GM21529 (cell line): ENCODE data around the gene LGI1.
"Not testable (repeated sequence)": the region's sequence is repeated elsewhere in the genome, so short reads cannot be mapped to it uniquely, and the experiment has no call there.

Experiments
- ATAC-seq: cut with Tn5 transposase; IDR thresholded peaks from one replicate; pipeline ENCODE4 v1.9.1; 2021; ENCODE audit not compliant: unreplicated experiment

The LGI1 gene

GRCh38 chr10:93804200-93804599, 46.5 kb downstream of the LGI1 start:
- no peak for ATAC-seq

DNA sequence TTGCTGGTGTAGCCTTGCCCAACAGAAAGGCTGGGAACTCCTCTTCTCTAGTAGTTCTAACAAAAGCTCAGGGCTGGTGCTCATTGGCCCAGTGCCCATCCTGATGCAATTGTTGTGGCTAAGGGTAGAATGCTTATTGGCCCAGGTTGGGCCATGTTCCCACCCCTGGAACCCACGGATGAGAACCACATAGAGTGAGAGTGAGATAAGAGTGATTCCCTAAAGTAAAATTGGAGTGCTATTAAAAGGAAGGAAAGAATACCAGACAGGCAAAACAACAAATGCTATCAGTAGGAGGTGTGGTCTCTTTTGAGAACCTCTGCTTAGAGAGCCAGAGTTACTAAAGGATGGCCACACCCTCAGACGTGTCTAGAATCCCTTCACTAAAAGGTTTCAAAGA, 49.2 kb downstream of the LGI1 start:
- ATAC-seq = no peak

DNA sequence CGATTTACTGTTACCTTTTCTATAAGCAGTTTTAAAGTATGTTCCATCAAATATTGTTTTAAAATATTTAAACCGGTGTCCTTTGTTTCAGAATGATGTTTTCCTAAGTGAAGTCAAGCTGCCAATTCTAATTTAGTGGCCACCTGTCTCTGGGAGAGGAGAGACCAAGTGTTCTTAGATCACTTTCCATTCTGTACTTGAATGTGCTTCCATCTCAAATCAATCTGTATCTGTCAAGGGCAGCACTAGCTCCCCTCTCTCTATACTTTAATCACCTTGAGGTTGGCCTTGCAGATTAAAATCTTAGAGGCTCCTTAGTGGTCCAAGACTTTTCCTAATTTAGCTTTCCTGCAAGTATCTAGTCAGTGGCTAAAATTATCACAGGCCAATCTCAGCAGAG, 49.6 kb downstream of the LGI1 start:
- no peak for ATAC-seq

DNA sequence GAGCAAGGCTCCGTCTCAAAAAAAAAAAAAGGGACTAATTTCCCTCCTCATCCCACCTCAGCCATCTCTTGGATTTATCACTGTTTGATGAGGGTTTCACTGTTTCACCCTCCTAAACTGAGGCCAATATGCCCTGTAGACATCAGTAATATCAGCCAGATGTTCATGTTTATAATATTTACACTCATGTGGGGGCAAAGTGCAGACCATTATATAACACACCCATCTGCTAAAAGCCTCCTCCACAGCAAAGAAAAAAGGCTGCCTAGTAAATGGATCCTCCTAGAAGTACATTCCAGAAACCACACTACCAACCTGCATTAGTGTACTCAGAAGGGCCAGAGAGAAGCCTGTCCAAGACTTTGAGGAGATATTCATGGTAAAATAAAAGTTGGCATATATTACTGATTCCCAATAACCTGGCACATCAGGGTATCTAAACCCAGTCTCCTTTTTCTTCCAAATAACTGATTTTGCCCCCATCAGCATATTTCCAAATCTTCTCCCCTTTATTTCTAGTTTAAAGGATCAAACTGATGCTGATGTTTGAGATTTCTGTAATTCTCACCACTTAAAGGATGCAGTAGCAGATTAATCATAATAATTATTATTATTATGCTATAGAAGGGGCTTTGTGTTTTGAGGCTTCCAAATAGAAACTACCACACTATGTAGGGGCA, 55.1 kb downstream of the LGI1 start:
- ATAC-seq = no peak

GRCh38 chr10:93813507-93814465, 56.0 kb downstream of the LGI1 start:
- ATAC-seq = no peak

GRCh38 chr10:93815304-93816096, 57.8 kb downstream of the LGI1 start:
- ATAC-seq = no peak

DNA sequence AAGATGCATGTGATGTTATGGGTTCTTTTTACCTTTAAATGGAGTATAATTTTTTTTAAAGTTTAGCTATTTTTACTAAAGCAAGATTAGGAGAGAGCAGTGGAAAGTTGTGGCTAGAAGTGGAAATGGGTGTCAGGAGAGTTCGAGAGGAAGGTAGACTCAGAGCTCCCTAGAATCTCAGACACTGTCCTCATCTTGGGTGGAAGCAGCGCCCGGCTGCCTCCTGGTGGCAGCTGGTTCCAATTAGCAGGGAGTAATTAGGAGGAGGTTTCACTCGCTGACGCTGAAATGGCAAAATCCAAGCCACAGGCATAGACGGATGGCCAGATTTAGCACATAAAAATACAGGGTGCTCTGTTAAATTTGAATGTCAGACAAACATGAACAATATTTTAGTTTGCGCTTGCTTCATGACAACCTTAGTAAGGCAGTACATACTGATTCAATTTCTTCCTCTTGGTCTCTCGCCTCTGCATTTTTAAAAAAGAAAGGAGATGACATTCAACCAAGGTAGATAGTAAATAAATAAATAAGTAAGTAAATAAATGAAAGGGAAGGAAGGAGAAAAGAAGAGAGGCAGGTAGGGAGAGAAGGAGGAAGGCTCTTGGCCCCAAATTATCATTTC, 58.5 kb downstream of the LGI1 start:
- ATAC-seq = peak; percentile 52

DNA sequence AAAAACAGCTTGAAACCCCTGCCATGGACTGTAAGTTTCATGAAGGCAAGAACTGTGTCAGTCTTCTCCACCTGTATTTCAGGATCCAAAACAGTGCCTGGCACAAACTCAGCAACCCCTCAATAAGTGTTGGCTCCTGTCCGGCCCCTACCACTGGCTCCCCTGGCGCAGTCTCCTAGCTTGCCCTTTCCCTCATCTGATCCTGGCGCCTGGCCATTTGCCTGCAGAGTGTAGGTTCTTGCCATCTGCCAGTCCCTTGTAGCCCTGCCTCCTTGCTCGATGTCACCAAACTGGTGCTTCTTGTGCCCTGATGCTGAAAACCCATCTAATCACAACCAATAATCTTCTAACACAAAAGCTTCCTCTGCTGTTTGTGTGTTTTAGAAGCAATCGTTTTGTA, 60.4 kb downstream of the LGI1 start:
- no peak for ATAC-seq

DNA sequence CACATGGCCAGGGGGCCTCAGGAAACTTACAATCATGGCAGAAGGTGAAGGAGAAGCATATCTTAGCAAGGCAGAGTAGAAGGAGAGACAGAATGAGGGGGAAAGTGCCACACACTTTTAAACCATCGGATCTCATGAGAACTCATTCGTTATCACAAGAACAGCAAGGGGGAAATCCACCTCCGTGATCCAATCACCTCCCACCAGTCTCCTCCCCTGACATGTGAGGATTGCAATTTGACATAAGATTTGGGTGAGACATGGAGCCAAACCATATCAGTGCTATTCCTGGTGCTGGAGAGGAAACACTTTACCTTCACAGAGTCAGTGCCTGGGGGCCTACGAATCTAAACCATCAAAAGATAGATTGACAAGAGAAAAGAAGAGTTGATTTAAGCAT, 61.8 kb downstream of the LGI1 start:
- ATAC-seq = no peak

- no peak for ATAC-seq
These were observed 62.7 kb downstream of the LGI1 start for GRCh38 chr10:93820434-93820833.

- ATAC-seq = no peak
These were observed 63.5 kb downstream of the LGI1 start for GRCh38 chr10:93821051-93821772.

DNA sequence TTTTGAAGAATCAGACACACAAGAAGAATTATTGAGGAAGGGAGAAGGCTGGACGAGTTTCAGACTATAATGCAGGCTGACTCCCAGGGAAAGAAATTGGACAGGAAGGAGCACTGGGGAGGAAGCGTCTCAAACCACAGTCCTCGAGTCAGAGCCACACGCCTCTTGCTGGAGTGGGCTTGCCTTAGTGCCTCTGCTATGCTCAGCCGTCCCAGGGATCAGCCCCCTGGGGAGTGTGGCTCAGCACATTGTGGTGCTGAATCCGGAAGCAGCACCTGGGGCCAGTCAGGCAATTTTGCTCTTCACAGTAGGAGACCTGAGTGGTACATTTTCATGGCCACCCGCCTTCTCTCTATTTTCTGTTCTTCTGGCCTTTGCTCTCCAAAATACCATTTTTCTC, 68.6 kb downstream of the LGI1 start:
- no peak for ATAC-seq

DNA sequence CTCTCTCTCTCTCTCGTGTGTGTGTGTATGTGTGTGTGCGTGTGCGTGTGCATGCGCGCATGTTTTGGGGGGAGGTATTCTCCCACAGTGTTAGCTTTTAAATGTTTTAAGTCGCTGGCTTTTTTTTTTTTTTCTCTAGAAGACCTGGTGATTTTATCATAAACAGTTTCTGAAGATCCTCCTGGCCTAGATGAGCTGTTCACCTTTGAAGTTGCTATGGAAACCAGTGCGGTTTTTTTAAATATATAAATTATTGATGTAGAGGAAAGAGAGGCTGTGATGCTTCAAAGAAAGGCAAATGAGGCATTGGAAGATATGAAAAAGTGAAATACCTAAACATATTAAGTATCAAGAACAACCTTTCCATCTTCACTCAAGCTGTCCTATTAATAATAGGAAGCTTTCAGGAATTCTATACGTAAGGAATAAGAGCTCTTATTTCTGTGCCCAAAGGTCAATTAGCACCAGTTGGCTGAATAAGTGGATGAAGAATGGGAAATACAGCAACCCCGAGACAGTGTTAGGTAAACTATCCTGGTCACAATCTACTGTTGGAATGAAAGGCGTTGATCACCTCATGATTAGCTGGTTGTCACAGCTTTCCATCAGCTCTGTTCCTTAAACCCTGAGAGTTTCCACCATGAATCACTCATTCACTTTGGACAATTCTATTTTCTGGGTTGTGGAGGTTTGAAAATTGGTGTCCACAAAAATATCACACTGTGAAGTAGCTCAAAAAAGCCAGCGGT, 69.5 kb downstream of the LGI1 start:
- no peak for ATAC-seq

DNA sequence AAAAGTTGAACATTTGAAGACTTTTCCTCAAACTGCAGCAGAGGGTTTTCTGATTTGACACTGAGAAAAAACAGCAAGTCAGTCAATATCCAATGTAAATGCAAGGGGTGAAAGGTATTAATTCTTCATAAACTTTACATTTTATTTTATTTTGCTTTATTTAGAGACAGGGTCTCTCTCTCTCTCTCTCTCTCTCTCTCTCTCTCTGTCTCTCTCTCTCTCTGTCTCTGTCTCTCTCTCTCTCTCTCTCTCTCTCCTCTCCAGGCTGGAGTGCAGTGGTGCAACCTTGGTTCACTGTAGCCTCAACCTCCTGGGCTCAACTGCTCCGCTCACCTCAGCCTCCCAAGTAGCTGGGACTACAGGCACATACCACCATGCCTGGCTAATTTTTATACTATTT, 73.3 kb downstream of the LGI1 start:
- ATAC-seq = not testable (repeated sequence)

DNA sequence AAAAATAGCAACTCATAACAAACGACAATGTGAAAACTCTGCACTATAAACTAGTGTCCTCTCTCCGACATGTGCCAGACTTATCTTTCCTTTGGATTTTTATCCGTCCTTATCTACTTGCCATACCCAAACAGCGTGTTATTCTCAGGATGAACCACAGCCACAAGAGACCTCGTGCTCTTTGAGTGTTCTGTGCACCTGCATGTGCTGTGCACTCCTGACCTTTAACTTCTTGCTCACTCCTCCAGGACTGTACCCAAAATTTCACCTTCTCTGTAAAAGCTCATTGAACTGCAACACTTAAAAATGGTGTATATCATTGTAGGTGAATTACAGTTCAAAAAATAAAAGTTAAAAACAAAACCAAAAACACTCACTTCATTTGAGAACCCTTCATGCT, 78.0 kb downstream of the LGI1 start:
- ATAC-seq = no peak

GRCh38 chr10:93837822-93838221, 80.1 kb downstream of the LGI1 start:
- no peak for ATAC-seq

DNA sequence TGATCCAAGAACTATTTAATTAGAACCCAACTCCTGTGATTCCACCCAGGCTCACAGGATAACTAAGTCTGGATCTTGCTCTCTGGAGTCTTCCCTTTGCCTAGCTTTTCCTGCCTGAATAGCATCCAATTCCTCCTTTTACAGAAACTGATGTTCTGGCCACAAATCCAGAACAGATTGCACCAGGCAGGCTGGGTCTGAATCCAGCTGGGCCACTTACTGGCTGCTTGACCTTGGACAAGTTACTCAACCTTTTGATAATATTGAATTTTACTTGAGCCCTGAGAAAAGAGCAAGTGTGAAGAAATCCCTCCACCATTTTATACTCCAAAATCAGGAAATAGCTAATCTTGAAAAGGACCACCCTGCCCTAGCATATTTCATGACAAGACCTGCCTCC, 80.5 kb downstream of the LGI1 start:
- no peak for ATAC-seq

DNA sequence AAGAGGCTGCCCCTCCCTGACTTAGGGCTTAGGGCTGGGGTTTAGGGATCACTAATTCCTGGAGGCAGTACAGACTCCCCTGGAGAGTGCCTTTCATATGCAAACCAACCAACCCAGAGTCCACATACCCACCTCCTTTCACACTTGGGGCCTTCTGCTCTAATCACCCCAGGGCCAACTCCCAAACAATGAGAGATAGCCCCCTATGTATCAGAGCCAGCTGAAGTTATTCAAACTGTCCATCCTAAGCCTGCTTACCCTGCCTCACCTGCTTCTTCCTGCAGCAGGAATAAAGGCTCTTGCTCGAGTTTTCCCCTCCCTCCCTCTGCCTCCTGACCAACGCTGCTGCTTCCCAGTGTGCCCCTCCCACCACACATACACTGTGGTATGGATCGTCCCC, 84.2 kb downstream of the LGI1 start:
- no peak for ATAC-seq

DNA sequence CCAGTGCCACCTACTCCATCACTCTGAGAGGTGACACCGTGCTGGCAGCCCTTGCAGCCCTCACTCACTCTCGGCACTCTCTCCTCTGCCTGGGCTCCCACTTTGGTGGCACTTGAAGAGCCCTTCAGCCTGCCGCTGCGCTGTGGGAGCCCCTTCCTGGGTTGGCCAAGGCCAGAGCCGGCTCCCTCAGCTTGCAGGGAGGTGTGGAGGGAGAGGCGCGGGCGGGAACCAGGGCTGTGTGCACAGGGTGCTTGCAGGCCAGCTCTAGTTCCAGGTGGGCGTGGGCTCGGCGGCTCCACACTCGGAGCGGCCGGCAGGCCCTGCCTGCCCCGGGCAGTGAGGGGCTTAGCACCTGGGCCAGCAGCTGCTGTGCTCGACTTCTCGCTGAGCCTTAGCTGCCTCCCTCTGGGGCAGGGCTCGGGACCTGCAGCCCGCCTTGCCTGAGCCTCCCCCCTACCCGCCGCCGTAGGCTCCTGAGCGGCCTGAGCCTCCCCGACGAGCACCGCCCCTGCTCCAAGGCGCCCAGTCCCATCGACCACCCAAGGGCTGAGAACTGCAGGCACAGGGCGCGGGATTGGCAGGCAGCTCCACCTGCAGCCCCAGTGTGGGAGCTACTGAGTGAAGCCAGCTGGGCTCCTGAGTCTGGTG, 87.4 kb downstream of the LGI1 start:
- no peak for ATAC-seq
